Subcutaneous adipose tissue (tissue), 4 donors: ENCODE results near the gene NMU. TPM values are rescaled to one million over a fixed set of nuclear protein-coding genes. Genes with fewer than 3 reads are reported as not detected.

Source experiments
- CTCF ChIP-seq: fragments of 450-650 bp; IDR thresholded peaks from one replicate; pipeline ENCODE4 v1.5.1; 2016; ENCODE audit warnings: low read depth, mild to moderate bottlenecking, control low read depth, antibody characterized with exemption, moderate library complexity
- total RNA-seq, 4 donors: library from RNA; depleted of rRNA; stranded (reverse); fragments of >200 nt; gene quantifications; one replicate each; pipeline ENCODE4 v1.1.0, GENCODE V29; 2016

The NMU gene
- total RNA-seq = not detected

- TF ChIP-seq CTCF = no peak
Measured at GRCh38 chr4:55635741-55636655, at the start of gene NMU. Gene NMU (minus strand): TSS chr4:55636298. CDS start chr4:55636192, 106 bp downstream.

- no peak for TF ChIP-seq CTCF
Measured at GRCh38 chr4:55684276-55684675, 48.2 kb upstream of the NMU start.

GRCh38 chr4:55682295-55682694, 46.2 kb upstream of the NMU start:
- no peak for TF ChIP-seq CTCF

- no peak for TF ChIP-seq CTCF
Measured at GRCh38 chr4:55681430-55681829, 45.3 kb upstream of the NMU start.

GRCh38 chr4:55675196-55675793, 39.2 kb upstream of the NMU start:
- TF ChIP-seq CTCF = no peak

- TF ChIP-seq CTCF = no peak
Measured at GRCh38 chr4:55673424-55673823, 37.3 kb upstream of the NMU start.

- TF ChIP-seq CTCF = no peak
Measured at GRCh38 chr4:55671667-55672066, 35.6 kb upstream of the NMU start.
